ENCODE results near the gene TOMM7. TPM values are rescaled to one million over a fixed set of nuclear protein-coding genes. Genes with fewer than 3 reads are reported as not detected.

The TOMM7 gene
- total and polyA plus RNA-seq, 9 of the 15 experiments (the other 6 are each of a cell fraction or from before 2014, with no cell fraction given): 283 to 1,717 (median 638) TPM

DNA sequence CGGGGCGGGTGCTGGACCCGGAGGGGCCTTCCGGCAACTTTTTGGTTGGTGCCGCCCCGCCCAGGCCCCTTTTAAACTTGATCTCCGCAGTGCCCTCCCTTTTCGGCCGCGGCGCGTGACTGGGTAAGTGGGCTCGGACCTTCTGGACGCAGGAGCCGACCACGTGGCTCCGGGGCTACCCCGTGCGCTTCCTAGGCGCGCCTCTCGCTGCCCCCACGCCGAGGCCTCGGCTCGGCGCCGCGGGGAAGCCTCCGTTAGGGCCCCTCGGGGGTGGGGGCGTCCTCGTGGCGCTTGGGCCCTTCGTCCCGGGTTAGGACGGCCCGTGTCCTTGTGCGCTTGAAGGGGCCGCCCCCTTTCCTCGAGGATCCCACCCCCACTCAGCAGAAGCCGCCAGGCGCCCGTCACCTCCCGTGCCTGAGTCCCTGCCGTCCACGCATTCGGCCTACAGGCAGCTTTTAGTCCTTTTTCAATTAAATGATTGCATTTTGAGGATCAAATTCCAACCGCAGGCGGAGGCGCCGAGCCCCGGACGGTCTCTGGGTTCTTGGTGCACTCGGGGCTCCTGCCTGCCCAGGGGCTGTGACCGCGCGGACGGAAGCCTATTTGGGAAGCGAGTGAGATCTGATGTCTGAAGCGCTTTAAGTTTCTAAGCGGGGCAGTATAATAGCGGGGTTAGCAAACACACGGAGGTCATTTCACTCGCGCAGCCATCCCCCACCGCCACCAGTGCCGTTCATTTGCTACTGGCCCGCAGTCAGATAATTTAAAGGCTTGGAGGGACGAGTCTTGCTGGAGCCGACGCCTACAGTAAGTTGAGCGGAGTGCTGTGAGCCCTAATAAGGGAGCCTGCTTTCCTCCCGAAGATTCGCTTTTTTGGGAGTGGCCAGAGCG lies 31.8 kb upstream of the TOMM7 start (continued):
- TF ChIP-seq ZNF707 (CRISPR knock-in tag; conservative IDR thresholded peaks at IDR 0.05) (no peak), MECOM (CRISPR knock-in tag; IDR thresholded peaks at IDR 0.05) (no peak), ZZZ3 (IDR thresholded peaks at IDR 0.05) (no peak), ARID1B (IDR thresholded peaks at IDR 0.05) (no peak), RBFOX2 (IDR thresholded peaks at IDR 0.05; ENCODE audit: low read depth, low read length) (peak; percentile 98), SP1 (CRISPR knock-in tag; IDR thresholded peaks at IDR 0.05) (peak; percentile 56), HDAC2 (IDR thresholded peaks at IDR 0.05) (no peak), SRSF9 (IDR thresholded peaks at IDR 0.05; ENCODE audit: borderline replicate concordance, low read depth, low read length) (no peak), SMARCB1 (IDR thresholded peaks at IDR 0.05; ENCODE audit: insufficient read length, low read depth) (no peak), SMAD3 (CRISPR knock-in tag; conservative IDR thresholded peaks at IDR 0.05) (peak; percentile 66; the same call in 1 of the 2 replicates), SREBF2 (CRISPR knock-in tag; IDR thresholded peaks at IDR 0.05) (no peak), SMAD1 (IDR thresholded peaks at IDR 0.05; ENCODE audit: low read depth, low read length, partially characterized antibody) (peak; percentile 77), CREM (IDR thresholded peaks at IDR 0.05; ENCODE audit: low read depth) (peak; percentile 50; the same call in 1 of the 2 replicates), POLR3G (IDR thresholded peaks at IDR 0.05; ENCODE audit: extremely low read depth, insufficient read length, insufficient replicate concordance) (no peak), RBM22 (IDR thresholded peaks at IDR 0.05; ENCODE audit: low read depth, low read length, poor library complexity, severe bottlenecking) (peak; percentile 92), KDM2B (CRISPR knock-in tag; IDR thresholded peaks at IDR 0.05) (0 out of 2 replicates have a peak, but pooled peaks have one; percentile 36), ZNF347 (CRISPR knock-in tag; IDR thresholded peaks at IDR 0.05; ENCODE audit: low read depth) (no peak), NFE2L1 (tag; IDR thresholded peaks at IDR 0.05; ENCODE audit: borderline replicate concordance, low read depth) (no peak), YY1 (IDR thresholded peaks at IDR 0.05; ENCODE audit: borderline replicate concordance in 1 of 3, control insufficient read depth in 1 of 3, extremely low read depth in 1 of 3, insufficient read depth in 3 of 3, insufficient read length in 1 of 3, insufficient replicate concordance in 2 of 3, low read depth in 1 of 3, low read length in 2 of 3) (no peak), HDAC8 (tag; IDR thresholded peaks at IDR 0.05) (peak; percentile 56; the same call in 1 of the 2 replicates), CXXC5 (CRISPR knock-in tag; IDR thresholded peaks at IDR 0.05) (peak; percentile 93), MAZ (CRISPR knock-in tag; conservative IDR thresholded peaks at IDR 0.05 in 1 of 2, IDR thresholded peaks at IDR 0.05 in 1 of 2) (peak; percentile 93 to 96), THRAP3 (IDR thresholded peaks at IDR 0.05; ENCODE audit: borderline replicate concordance) (no peak), U2AF2 (optimal IDR thresholded peaks at IDR 0.05; ENCODE audit: low read depth, low read length) (no peak)
- TF ChIP-seq, protein P1, sequence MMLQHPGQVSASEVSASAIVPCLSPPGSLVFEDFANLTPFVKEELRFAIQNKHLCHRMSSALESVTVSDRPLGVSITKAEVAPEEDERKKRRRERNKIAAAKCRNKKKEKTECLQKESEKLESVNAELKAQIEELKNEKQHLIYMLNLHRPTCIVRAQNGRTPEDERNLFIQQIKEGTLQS (IDR thresholded peaks at IDR 0.05): no peak
- TF ChIP-seq, protein P1 (CRISPR knock-in tag; conservative IDR thresholded peaks at IDR 0.05): peak; percentile 76; the same call in 1 of the 2 replicates
- TF ChIP-seq, protein P2, sequence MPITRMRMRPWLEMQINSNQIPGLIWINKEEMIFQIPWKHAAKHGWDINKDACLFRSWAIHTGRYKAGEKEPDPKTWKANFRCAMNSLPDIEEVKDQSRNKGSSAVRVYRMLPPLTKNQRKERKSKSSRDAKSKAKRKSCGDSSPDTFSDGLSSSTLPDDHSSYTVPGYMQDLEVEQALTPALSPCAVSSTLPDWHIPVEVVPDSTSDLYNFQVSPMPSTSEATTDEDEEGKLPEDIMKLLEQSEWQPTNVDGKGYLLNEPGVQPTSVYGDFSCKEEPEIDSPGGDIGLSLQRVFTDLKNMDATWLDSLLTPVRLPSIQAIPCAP (CRISPR knock-in tag; IDR thresholded peaks at IDR 0.05; ENCODE audit: borderline replicate concordance): peak; percentile 67; the same call in 1 of the 2 replicates

All from K562 (cell line).